Activated CD8-positive, alpha-beta memory T cell treated with anti-CD3 and anti-CD28 coated beads, Interleukin-2, amount 50 U/mL, for 24 hours (primary cell): ENCODE results near the gene SHBG.
"Not testable (repeated sequence)": the region's sequence is repeated elsewhere in the genome, so short reads cannot be mapped to it uniquely, and the experiment has no call there.

Experiments used
- DNase-seq: peaks from one replicate; pipeline ENCODE4 v3.0.0-alpha.2; 2020; ENCODE audit errors: extremely low read depth

The SHBG gene

GRCh38 chr17:7611635-7612293 is 18.2 kb upstream of the SHBG start:
- DNase-seq: no peak

DNA sequence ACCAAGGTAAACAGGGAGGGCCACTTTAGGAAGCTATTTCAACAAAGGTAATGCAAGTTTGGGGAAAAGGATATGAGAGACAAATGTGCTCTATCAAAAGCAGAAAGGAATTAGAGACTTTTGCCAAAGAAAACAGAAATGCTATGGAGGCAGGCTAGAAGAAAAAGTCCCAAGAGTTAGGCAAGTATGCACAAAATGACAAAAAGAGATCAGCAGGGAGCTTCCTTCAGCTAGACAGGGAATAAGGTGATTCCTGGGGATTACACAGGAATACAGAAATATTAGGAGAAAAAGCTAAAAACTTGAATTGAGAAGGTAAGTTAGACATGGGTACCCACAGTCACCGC is 17.7 kb upstream of the SHBG start:
- DNase-seq: no peak

- no peak for DNase-seq
Observed at GRCh38 chr17:7613769-7614424, 16.0 kb upstream of the SHBG start.

- DNase-seq: peak; percentile 99
Observed at GRCh38 chr17:7614425-7615264, 15.3 kb upstream of the SHBG start, which contains the start of gene FXR2. FXR2 (minus strand) TSS chr17:7614897; CDS start chr17:7614532, 365 bp downstream.

DNA sequence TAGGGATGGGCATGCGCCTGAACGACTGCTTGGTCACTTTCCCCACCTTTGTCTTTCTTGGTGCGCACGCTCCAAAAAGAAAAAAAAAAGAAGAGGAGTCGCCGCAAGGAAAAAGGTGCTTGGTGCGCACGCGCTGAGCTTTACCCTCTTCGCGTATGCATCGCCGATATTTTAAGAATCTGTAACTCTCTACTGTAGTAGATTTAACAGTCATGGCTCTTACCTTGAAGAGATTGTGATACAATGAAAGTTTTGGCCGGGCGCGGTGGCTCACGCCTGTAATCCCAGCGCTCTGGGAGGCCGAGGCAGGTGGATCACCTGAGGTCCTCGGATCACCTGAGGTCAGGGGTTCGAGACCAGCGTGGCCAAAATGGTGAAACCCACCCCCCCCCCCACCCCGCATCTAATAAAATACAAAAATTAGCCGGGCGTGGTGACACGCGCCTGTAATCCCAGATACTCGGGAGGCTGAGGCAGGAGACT is 14.6 kb upstream of the SHBG start:
- DNase-seq: no peak

GRCh38 chr17:7618608-7619007 is 11.3 kb upstream of the SHBG start:
- DNase-seq: no peak

DNA sequence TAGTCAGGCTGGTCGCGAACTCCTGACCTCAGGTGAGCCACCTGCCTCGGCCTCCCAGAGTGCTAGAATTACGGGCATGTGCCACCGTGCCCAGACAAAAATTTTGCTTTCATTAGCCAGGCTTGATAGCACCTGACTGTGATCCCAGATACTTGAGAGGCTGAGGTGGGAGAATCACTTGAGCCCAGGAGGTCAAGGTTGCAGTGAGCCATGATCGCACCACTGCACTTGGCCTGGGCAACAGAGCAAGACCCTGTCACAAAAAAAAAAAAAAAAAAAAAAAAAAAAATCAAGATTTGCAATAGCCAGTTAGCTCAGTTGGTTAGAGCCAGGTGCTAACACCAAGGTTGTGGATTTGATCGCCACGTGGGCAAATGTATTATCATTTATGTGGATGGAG is 9.1 kb upstream of the SHBG start:
- no peak for DNase-seq

DNA sequence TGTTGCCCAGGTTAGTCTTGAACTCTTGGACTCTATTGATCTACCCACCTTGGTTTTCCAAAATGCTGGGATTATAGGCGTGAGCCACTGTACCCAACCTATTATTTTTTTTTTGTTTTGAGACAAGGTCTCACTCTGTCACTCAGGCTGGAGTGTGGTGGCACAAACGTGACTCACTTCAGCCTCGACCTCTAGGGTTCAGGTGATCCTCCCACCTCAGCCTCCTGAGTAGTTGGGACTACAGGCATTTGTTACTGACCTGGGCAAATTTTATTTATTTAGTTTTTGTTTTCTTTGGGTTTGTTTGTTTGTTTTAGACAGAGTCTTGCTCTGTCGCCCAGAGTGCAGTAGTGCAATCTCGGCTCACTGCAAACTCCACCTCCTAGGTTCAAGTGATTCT is 6.3 kb upstream of the SHBG start:
- no peak for DNase-seq

DNA sequence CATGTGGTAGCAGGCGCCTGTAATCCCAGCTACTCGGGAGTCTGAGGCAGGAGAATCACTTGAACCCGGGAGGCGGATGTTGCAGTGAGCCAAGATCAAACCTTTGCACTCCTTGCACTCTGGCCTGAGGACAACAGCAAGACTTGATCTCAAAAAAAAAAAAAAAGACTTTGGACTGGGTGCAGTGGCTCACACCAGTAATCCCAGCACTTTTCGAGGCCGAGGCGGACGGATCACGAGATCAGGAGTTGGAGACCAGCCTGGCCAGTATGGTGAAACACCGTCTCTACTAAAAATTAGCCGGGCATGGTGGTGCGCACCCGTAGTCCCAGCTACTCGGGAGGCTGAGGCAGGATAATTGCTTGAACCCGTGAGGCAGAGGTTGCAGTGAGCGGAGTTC is 4.2 kb upstream of the SHBG start:
- DNase-seq: not testable (repeated sequence)

- DNase-seq: no peak
Observed at GRCh38 chr17:7626307-7626706, 3.6 kb upstream of the SHBG start.

DNA sequence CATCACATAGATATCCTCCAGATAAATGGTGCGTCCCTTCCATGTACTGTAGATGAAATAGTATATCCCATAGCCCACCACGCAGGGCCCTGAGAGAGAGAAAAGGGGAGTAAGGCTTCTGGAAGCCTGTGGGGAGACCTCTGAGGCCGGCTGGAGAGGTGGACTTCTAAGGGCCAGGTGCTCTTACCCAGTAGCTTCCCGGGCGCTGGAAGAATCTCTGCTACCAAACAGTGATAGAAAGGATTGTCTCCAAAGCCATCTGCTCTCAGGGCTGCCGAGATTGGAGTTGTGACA is 3.0 kb upstream of the SHBG start:
- no peak for DNase-seq

DNA sequence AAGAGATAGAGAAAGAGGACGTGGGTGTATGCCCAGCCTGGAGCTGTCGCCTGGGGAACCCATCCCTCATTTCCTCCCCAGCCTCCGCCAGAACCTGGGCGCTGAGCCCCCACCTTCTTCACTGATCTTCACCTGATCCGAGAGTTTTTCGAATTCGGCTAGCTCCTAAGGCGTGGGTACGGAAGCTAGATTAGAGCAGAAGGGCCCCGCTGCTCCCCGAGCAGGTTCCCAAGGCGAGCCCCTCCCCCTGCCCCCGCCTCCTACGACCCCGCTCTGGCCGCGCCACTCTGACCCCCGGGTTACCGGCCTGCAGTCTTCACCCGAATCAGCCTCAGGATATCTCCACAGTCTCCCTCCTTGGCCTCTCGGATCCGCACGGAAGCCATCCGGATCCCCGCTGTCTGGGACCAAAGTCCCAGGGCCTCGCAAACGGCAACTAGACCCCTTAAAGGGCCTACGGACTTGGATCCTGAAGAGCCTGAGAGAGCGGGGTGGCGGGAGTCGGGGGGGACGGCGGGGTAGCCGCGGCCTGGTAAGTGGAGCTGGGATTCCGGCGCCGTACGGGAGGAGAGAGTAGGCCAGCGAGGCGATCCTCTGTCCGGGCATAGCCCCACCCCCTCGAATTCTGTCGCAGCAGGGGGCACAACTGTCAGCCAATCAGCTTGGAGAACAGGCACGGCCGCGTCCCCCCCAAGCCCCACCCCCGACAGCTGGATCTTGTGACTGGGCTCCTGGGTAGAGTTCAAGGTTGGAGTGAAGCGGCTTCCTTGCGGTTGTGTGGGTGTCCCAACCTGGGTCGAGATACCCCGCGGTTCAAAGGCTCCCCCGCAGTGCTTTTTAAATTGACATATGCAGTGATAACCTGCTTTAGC is 2.4 kb upstream of the SHBG start, which contains the start of gene SAT2:
Gene SAT2 (minus strand): TSS at position 572 of the 872 bp plus-strand sequence. CDS start 186 bp downstream, at position 386.
- peak; percentile 71 for DNase-seq

DNA sequence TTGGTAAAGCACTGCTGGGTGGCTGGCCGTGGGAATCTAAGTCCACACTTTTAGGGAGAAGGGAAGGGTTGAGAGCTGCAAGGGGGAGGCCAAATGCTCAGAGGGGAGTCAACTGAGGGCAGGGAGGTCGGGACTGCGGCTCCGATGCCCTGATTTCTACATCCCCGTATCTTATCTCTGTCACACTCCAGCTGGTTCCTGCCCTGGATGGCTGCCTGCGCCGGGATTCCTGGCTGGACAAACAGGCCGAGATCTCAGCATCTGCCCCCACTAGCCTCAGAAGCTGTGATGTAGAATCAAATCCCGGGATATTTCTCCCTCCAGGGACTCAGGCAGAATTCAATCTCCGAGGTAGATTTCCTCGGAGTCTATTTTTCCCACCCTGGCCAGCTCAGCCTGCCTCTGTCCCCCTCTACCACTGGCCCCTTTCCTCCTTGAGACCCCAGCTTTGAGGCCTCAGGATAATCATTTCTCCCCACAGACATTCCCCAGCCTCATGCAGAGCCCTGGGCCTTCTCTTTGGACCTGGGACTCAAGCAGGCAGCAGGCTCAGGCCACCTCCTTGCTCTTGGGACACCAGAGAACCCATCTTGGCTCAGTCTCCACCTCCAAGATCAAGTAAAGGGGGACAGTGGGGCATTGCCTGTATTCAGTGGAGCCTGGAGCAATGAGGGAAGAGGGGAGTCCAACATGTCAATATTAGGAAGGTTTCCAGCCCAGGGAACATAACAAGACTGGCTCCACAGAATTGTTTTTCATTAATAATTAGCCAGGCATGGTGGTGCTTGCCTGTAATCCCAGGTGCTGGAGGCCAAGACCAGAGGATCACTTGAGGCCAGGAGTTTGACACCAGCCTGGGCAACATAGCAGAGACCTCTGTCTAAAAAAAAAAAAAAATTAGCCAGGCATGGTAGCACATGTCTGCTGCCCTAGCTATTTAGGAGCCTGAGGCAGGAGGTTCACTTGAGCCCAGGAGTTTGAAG is 1.8 kb downstream of the SHBG start:
- no peak for DNase-seq

DNA sequence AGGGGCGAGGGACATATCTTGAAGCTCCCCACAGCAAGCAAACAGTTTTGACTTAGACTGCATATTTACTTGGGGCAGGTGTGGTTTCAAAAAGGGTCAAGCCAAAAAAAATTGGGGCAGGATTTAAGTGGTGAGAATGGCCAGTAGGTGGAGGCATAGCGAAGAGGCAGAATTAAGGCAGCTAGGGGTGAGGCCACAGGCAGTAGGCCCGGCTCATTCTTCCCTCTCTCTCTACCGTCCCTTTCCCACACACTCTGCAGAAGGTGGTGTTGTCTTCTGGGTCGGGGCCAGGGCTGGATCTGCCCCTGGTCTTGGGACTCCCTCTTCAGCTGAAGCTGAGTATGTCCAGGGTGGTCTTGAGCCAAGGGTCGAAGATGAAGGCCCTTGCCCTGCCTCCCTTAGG is 2.6 kb downstream of the SHBG start:
- DNase-seq: no peak

- DNase-seq: no peak
Observed at GRCh38 chr17:7633093-7633492, 3.2 kb downstream of the SHBG start.

DNA sequence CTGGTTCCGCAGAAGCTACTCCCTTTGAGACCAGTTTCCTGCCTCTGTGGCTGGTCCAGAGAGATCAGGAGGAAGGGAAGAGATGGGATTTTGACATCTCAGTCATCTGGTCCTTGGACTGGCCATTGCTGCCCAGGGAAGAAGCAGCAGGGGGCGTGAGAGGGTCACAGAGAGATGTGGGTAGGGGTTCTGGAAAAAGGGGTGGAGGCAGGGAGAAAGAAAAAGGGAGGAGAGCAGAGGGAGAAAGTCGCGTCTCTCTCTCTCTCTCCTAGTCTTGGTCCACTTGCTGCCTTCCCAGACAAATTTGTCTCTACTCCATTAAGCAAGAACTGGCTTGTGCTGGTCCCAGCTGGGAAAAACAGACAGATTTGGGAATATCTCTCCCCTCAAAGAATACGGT is 4.4 kb downstream of the SHBG start:
- no peak for DNase-seq

DNA sequence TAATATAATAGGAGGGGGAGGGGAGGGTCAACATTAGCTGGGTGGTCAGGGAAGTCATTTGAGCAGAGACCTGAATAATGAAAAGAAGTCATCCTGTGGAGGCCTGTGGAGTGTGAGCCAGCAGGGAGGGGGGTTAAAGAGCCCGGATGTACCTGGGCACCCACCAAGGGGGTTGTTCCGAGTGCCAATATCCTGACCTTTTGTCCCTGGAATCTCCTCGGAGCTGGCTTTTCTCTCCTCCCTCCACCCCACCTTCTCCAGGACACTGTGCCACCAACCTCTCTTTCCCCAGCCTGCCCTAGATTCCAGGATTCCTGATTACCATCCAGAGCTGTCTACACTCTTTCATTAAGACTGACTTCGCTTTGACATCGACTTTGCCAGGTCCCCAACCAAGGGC is 6.2 kb downstream of the SHBG start:
- no peak for DNase-seq

GRCh38 chr17:7640783-7641182 is 10.8 kb downstream of the SHBG start:
- DNase-seq: no peak

DNA sequence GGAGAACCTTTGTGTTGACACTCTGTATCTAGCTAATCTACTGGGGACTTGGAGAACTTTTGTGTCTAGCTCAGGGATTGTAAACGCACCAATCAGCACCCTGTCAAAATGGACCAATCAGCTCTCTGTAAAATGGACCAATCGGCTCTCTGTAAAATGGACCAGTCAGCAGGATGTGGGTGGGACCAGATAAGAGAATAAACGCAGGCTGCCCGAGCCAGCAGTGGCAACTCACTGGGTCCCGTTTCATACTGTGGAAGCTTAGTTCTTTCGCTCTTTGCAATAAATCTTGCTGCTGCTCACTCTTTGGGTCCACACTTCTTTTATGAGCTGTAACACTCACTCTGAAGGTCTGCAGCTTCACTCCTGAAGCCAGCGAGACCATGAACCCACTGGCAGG is 11.7 kb downstream of the SHBG start:
- DNase-seq: not testable (repeated sequence)

DNA sequence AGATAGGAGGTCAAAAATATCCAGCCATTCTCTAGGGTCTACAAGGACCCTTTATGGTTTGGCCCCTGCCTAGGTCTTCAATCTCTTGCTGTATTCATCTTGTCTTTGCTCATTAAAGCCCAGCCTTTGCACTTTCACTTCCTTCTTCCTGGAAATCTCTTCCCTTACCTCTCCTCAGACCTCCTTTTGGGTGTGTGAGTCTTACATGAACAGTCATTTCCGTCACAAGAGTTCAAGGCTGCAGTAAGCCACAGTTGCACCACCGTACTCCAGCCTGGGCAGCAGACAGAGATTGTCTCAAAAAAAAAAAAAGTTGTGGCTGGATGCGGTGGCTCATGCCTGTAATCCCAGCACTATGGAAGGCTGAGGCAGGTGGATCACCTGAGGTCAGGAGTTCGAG is 14.8 kb downstream of the SHBG start:
- DNase-seq: no peak

- DNase-seq: no peak
Observed at GRCh38 chr17:7646457-7646856, 16.5 kb downstream of the SHBG start.
